PFSK-1 (cell line): ENCODE data around the gene TMEM86A.

Experiments
- POLR2AphosphoS5 ChIP-seq: IDR thresholded peaks from 2 replicates; pipeline ENCODE4 v1.6.1; 2012; ENCODE audit warnings: low read depth, mild to moderate bottlenecking, control low read depth, low read length, moderate library complexity
- REST ChIP-seq, 2 experiments: IDR thresholded peaks; 2 replicates each; pipeline versions ENCODE4 v1.6.1 to v1.8.0; 2011 to 2012; ENCODE audit warnings: low read depth in 2 of 2, low read length in 2 of 2, control low read depth in 1 of 2, inconsistent platforms in 1 of 2, mild to moderate bottlenecking in 1 of 2, moderate library complexity in 1 of 2; ENCODE audit not compliant: insufficient read depth in 1 of 2
- SIN3A ChIP-seq: IDR thresholded peaks from 2 replicates; pipeline ENCODE4 v1.6.1; 2012; ENCODE audit warnings: mild to moderate bottlenecking, low read length, moderate library complexity, borderline replicate concordance; ENCODE audit not compliant: insufficient read depth
- TAF1 ChIP-seq: IDR thresholded peaks from 2 replicates; pipeline ENCODE4 v1.6.1; 2012; ENCODE audit warnings: low read length, control low read depth, borderline replicate concordance; ENCODE audit not compliant: insufficient read depth

- TF ChIP-seq TAF1 (no peak), REST (IDR thresholded peaks at IDR 0.05; ENCODE audit: insufficient read depth in 1 of 2, low read depth in 2 of 2, low read length in 2 of 2) (no peak), POLR2AphosphoS5 (no peak), SIN3A (no peak)
These were observed 30.8 kb downstream of the TMEM86A start for GRCh38 chr11:18729426-18729825.
